Esophagus squamous epithelium (tissue), 5 donors: Measurements from ENCODE around the gene IQSEC1. TPM values are rescaled to one million over a fixed set of nuclear protein-coding genes. Genes with fewer than 3 reads are reported as not detected.
A peak's percentile ranks its signal among the peaks of the same experiment; 100 is the strongest.

ENCODE experiments used
- DNase-seq: peaks from one replicate; lab custom pipeline; 2025; lab: John Stamatoyannopoulos, UW
- H3K27ac ChIP-seq, 4 donors: fragments of 200-600 bp; sonication (generic); one replicate each; pipeline ENCODE4 v1.5.1; 2016 to 2019; ENCODE audit warnings: mild to moderate bottlenecking in 1 of 4
- H3K27me3 ChIP-seq, 4 donors: fragments of 200-600 bp; sonication (generic); 1 replicate in 3 of 4; 2 replicates in 1 of 4; pipeline versions ENCODE4 v1.5.1 to v1.6.0; 2017 to 2021; ENCODE audit warnings: antibody characterized with exemption in 1 of 4
- H3K36me3 ChIP-seq, 3 donors: fragments of 200-600 bp; sonication (generic); one replicate each; pipeline ENCODE4 v1.5.1; 2016 to 2019
- H3K4me1 ChIP-seq, 3 donors: fragments of 200-600 bp; sonication (generic); one replicate each; pipeline ENCODE4 v1.5.1; 2017 to 2019
- H3K4me3 ChIP-seq, 4 donors: fragments of 200-600 bp; sonication (generic); 1 replicate in 3 of 4; 2 replicates in 1 of 4; pipeline ENCODE4 v1.5.1; 2016 to 2019; ENCODE audit warnings: mild to moderate bottlenecking in 2 of 4, moderate library complexity in 1 of 4
- H3K9me3 ChIP-seq, 3 donors: fragments of 200-600 bp; sonication (generic); one replicate each; pipeline ENCODE4 v1.5.1; 2016 to 2019
- CTCF ChIP-seq, 6 experiments: fragments of 450-650 bp in 4 of 6; fragments of 200-600 bp in 2 of 6; sonication (generic) in 2 of 6; IDR thresholded peaks; one replicate each; pipeline ENCODE4 v1.5.1; 2016 to 2019; ENCODE audit warnings: antibody characterized with exemption in 6 of 6, mild to moderate bottlenecking in 4 of 6, moderate library complexity in 4 of 6
- POLR2A ChIP-seq, 4 donors: fragments of 450-650 bp; IDR thresholded peaks; one replicate each; pipeline ENCODE4 v1.6.1; 2017; ENCODE audit warnings: antibody characterized with exemption in 4 of 4, mild to moderate bottlenecking in 4 of 4, moderate library complexity in 3 of 4
- WGBS, 2 donors: methylation state at CpG; one replicate each; pipeline ENCODE4 v1.1.5; 2018; 5-methylcytosine and 5-hydroxymethylcytosine counted together
- intact Hi-C: fragments of 100-400 bp; cut with DNase I; formaldehyde crosslinking; loops from one replicate; pipeline ENCODE4 v1.15.0; 2022
- total RNA-seq, 4 donors: library from RNA; depleted of rRNA; stranded (reverse); fragments of >200 nt; gene quantifications; one replicate each; pipeline ENCODE4 v1.1.0, GENCODE V29; 2016
- donor health status: DM: yes; HTN: yes; CAD: no.

Gene IQSEC1
- total RNA-seq, 4 donors from 2014 or later = 7.3 to 27.1 (median 10.7) TPM

- Histone ChIP-seq H3K4me3 (no peak overlapping the region), H3K36me3 (no peaks in the 10 kb centered on the region), H3K4me1 (peaks cover 3 to 21% (median 11%) of the 10 kb centered on the region in 3 donors), H3K27me3 (peaks cover 0 to 61% (median 0%) of the 10 kb centered on the region in 4 donors), H3K27ac (no peak overlapping the region), H3K9me3 (no peaks in the 10 kb centered on the region)
- 62 to 74% methylated on average over 11 to 15 of the region's 27 CpGs for WGBS, 2 donors
- no peak for DNase-seq
- TF ChIP-seq CTCF (IDR thresholded peaks at IDR 0.05) = no peak
- TF ChIP-seq POLR2A (IDR thresholded peaks at IDR 0.05) = no peak
- intact Hi-C loops = no loop called here
These were observed 40.4 kb upstream of the IQSEC1 start for GRCh38 chr3:13113346-13114330.

- peak overlapping the region in 1 of 4 donors; percentile 2 for H3K27ac ChIP-seq
These were observed 39.5 kb upstream of the IQSEC1 start for GRCh38 chr3:13112521-13113345.

GRCh38 chr3:13111873-13112520 lies 38.8 kb upstream of the IQSEC1 start:
- WGBS, 2 donors = 76 to 78% methylated on average over 3 to 7 of the region's 13 CpGs
- DNase-seq = no peak
- no peaks in the 10 kb centered on the region for H3K36me3 ChIP-seq
- peaks cover 0 to 55% (median 0%) of the 10 kb centered on the region in 4 donors for H3K27me3 ChIP-seq
- H3K4me1 ChIP-seq = peaks cover 3 to 21% (median 11%) of the 10 kb centered on the region in 3 donors
- TF ChIP-seq CTCF (IDR thresholded peaks at IDR 0.05) (no peak), POLR2A (IDR thresholded peaks at IDR 0.05) (no peak)
- H3K9me3 ChIP-seq = no peaks in the 10 kb centered on the region
- no peak overlapping the region for H3K4me3 ChIP-seq
- intact Hi-C loops = no loop called here
- no peak overlapping the region for H3K27ac ChIP-seq

More at GRCh38 chr3:13112521-13113345, 39.5 kb upstream of the IQSEC1 start:
- Histone ChIP-seq H3K4me1 (peaks cover 3 to 21% (median 11%) of the 10 kb centered on the region in 3 donors), H3K9me3 (no peaks in the 10 kb centered on the region), H3K27me3 (peaks cover 0 to 55% (median 0%) of the 10 kb centered on the region in 4 donors), H3K4me3 (no peak overlapping the region), H3K36me3 (no peaks in the 10 kb centered on the region)
- no peak for DNase-seq
- intact Hi-C loops = no loop called here
- TF ChIP-seq POLR2A (IDR thresholded peaks at IDR 0.05) (no peak), CTCF (IDR thresholded peaks at IDR 0.05) (no peak)
- WGBS, 2 donors = 38 to 46% methylated on average over 1 to 8 of the region's 16 CpGs

- H3K27ac ChIP-seq = peak overlapping the region in 1 of 4 donors; percentile 32
- no peak for DNase-seq
These were observed 38.1 kb upstream of the IQSEC1 start for GRCh38 chr3:13111173-13111872.

More at GRCh38 chr3:13111173-13111872, 38.1 kb upstream of the IQSEC1 start:
- intact Hi-C loops = no loop called here
- 59 to 75% methylated on average over 5 to 6 of the region's 9 CpGs for WGBS, 2 donors
- TF ChIP-seq CTCF (IDR thresholded peaks at IDR 0.05) = no peak
- no peak for TF ChIP-seq POLR2A (IDR thresholded peaks at IDR 0.05)
- H3K27me3 ChIP-seq = peaks cover 0 to 55% (median 0%) of the 10 kb centered on the region in 4 donors
- H3K9me3 ChIP-seq = no peaks in the 10 kb centered on the region
- H3K4me1 ChIP-seq = peaks cover 3 to 21% (median 11%) of the 10 kb centered on the region in 3 donors
- H3K4me3 ChIP-seq = no peak overlapping the region
- no peaks in the 10 kb centered on the region for H3K36me3 ChIP-seq
